GM21786 (cell line): Measurements from ENCODE around the gene SFXN3.

Source experiments
- ATAC-seq: cut with Tn5 transposase; IDR thresholded peaks from one replicate; pipeline ENCODE4 v1.9.1; 2021; ENCODE audit not compliant: unreplicated experiment

SFXN3 gene

GRCh38 chr10:101014966-101015581, 16.0 kb upstream of the SFXN3 start:
- ATAC-seq, result no peak

DNA sequence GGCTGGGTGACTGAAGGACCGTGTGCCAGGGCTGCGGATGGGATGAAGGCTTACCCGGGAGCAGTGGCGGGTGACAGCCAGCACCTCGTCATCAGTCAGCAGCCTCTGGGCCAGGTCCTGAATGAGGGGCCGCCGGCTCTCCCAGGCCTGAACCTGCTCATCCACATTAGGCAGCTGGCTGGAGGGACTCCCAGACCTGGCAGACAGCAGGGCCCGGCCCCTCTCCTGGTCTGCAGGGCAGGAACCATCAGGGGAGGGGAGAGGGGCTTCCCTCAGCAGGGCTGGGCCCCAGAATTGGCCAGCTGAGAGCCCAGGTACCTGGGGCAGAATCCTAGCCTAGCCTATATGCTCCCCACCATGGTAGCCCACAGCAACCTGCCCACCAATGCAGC, 15.5 kb upstream of the SFXN3 start:
- ATAC-seq, result no peak

DNA sequence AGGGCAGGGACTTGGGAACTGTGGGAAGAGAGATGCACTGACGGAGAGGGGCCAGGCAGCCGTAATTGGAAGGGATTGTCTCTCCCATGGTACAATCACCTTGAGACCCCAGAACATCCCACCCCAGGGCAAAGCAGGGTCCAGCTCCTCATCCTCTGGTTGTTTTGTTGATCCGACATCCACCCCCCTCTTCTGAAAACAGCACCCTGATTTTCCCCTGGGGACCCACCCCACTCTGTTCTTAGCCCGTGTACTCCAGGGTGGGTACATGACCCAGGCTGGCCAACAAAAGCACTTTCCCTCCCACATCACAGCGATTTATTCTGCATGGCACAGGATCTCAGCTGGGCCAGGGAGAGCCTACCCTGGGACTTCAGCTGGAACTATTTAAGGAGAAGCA, 14.2 kb upstream of the SFXN3 start:
- no peak for ATAC-seq

- no peak for ATAC-seq
These were observed 12.9 kb upstream of the SFXN3 start for GRCh38 chr10:101018118-101018599.

- ATAC-seq, result peak; percentile 49
These were observed 12.2 kb upstream of the SFXN3 start for GRCh38 chr10:101018600-101019439.

DNA sequence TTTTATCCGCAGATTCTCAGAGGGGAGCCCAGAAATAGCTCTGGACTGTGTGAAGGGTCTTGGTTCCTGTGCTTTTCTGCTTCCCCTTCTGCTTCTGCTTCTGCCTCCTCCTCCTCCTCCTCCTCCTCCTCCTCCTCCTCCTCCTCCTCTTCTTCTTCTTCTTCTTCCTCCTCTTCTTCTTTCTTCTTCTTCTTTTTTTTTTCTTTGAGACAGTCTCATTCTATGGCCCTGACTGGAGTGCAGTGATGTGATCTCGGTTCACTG, 11.7 kb upstream of the SFXN3 start:
- no peak for ATAC-seq

- ATAC-seq, result no peak
These were observed 10.5 kb upstream of the SFXN3 start for GRCh38 chr10:101020427-101021075.

- no peak for ATAC-seq
These were observed 9.8 kb upstream of the SFXN3 start for GRCh38 chr10:101021239-101021638.

GRCh38 chr10:101021692-101022251, 9.3 kb upstream of the SFXN3 start:
- no peak for ATAC-seq

DNA sequence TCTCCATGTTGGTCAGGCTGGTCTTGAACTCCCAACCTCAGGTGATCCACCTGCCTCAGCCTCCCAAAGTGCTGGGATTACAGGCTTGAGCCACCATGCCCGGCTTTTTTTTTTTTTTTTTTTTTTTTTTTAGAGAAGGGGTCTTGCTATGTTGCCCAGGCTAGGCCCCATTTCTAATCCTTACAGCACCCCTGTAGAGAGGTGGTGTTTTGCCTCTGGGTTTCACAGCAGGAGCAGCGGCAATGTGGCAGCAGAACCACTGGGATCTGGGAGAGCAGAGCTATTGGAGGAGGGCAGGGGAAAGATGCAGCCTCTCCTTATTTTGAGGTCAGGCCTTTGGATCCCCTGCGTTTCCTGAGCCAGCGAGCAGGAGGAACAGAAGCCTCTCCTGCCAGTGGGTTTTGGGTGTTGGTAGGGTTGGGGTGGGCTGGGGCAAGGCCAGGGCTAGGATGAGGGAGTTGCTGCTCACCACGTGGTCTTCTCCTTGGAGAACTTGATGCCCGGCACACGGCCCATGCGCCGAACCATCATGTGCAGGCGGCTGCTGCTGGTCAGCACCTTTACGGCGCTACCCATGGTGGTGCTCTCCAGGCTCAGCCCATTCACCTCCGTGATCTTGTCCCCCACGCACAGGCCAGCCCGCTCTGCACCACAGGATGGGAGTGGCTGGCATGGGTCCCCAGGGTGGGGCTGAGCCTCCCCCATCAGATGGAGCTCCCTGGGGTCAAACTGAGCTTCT, 7.9 kb upstream of the SFXN3 start:
- no peak for ATAC-seq

DNA sequence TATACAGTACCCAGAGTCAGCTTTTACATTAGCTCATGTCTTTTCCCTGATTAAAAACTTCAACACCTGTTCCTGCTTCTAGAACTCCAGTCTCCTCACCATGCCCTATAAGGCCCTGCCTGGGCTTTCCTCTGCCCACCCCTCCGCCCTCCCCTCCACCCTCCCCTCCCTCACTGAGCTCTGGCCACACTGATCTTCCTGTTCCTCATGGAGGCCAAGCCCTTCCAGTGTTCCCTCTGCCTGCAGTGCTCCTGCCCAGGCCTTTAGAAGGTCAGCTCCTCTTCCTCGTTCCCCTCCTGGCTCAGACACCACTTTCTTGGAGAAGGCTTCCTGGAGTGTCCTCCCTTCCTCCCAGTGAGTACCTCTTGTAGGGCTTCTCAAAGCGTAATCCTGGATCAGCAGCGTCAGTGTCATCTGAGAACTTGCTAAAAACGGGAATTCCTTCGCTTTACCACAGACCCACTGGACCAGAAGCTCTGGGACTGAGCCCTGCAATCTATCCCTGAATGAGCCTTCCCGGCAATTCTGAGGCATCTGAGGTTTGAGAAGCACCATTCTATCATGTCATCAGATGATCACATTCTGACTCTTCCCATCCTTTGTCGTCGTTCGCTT, 3.8 kb upstream of the SFXN3 start:
- ATAC-seq, result no peak

- no peak for ATAC-seq
These were observed 2.3 kb upstream of the SFXN3 start for GRCh38 chr10:101028446-101029337.

DNA sequence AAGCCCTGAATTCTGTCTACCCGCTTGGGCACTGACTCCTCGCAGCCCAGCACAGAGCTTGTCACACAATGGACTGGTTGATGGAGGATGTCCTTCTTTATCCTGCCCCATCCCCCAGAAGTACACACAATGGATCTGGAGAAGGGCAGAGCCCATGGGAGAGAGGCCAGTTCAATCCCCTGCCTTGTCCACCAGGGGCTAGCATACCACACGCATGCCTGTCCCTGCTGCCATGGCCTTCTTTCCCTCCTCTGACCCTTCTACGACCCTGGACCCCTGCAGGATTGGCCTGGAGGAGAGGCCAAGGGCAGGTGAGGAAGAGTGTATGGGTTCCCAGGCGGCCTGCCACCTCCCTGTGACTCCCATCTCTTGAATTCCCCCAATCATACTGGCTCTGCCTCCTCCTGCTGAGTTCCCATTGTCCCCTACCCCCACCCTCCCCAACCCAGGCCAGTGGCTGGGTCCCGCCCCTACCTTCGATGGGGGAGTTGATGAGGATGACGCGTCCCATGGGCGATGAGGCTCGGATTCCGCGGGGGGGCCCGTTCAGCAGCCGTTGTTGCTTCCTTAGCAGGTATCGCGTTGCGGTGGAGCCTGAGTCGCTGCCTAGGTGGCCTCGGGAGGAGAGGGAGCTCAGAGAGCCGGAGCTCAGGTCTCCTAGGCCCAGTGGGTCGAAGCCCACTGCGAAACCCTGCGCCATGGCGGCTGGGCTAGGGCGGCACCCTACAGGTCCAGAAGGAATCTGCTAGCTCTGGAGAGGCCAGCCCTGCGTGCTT, 1.3 kb upstream of the SFXN3 start:
- ATAC-seq, result no peak

- ATAC-seq, result no peak
These were observed 422 bp upstream of the SFXN3 start for GRCh38 chr10:101030496-101031127.

- no peak for ATAC-seq
These were observed 982 bp downstream of the SFXN3 start for GRCh38 chr10:101031796-101032636.

DNA sequence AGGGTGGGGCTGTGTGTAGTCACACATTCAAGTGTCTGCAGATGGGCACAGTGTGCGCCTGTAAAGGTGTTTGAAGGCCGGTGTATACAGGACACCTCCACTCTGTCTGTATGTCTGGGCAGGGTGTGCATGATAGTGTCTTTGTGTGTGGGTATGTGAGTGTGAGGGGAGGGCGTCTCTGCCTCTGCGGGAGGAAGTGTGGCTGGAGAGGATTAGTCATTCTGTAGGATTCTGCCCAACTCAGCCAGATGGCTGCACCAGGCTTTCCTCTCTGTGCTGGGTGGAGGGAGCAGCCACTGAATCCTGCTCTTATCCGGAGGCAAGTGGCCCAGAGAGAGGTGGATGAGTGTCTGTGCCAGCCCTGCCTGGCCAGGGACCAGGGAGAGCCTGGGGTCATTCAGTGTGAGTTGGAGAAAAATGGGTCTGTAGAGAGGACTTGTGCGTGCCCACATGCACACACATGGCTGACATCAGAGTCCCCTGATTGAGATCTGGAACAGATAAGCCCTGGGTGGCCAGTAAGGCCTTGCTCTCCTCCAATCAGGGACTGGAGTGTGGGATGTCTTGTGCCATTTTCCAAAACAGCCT, 1.7 kb downstream of the SFXN3 start:
- no peak for ATAC-seq

DNA sequence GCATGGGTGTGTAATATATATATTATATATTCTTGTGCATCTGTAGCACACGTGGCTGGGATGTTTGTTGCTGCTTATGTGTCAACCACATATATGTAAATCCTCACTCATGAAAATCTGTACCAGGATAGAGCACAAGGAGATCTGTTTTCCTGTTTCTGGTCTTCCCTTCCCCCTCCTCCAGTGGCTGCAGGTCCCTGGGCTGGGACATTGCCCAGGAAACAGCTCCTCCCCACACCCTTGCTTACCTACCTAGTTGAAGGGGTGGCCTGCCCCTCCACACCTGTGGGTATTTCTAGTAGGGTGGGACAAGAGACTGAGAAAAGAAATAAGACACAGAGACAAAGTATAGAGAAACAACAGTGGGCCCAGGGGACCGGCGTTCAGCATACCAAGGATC, 2.2 kb downstream of the SFXN3 start:
- no peak for ATAC-seq
